Kidney (tissue), 14 donors: Measurements from ENCODE around the gene MLLT10. TPM values are rescaled to one million over a fixed set of nuclear protein-coding genes. Genes with fewer than 3 reads are reported as not detected.

ENCODE experiments used
- DNase-seq, 5 donors: peaks; one replicate each; pipeline ENCODE4 v3.0.0-alpha.2; 2013 to 2020
- FAIRE-seq: peaks from 2 replicates; lab custom pipeline; 2012; peaks lifted over from hg19 to GRCh38; lab: Jason Lieb, UNC
- H3K27ac ChIP-seq, 2 donors: one replicate each; pipeline ENCODE4 v1.7.0; 2013; ENCODE audit warnings: low read depth in 2 of 2, low read length in 2 of 2, inconsistent platforms in 1 of 2
- H3K27me3 ChIP-seq: one replicate; pipeline ENCODE4 v1.7.1; 2013; ENCODE audit warnings: low read length, inconsistent platforms; ENCODE audit not compliant: control insufficient read depth, insufficient read depth
- H3K36me3 ChIP-seq, 3 donors: one replicate each; pipeline versions ENCODE4 v1.7.0 to v1.7.1; 2013; ENCODE audit warnings: low read length in 3 of 3, control low read depth in 1 of 3, inconsistent platforms in 1 of 3; ENCODE audit not compliant: insufficient read depth in 3 of 3, control insufficient read depth in 2 of 3
- H3K4me1 ChIP-seq, 3 donors: one replicate each; pipeline versions ENCODE4 v1.7.0 to v1.7.1; 2013; ENCODE audit warnings: low read length in 3 of 3, inconsistent platforms in 1 of 3, low read depth in 1 of 3; ENCODE audit not compliant: control insufficient read depth in 2 of 3, insufficient read depth in 2 of 3
- H3K4me3 ChIP-seq, 3 donors: one replicate each; pipeline versions ENCODE4 v1.7.0 to v1.8.1; 2013; ENCODE audit warnings: low read length in 3 of 3, control low read depth in 1 of 3, inconsistent platforms in 1 of 3
- H3K9ac ChIP-seq, 3 donors: one replicate each; pipeline versions ENCODE4 v1.7.0 to v1.7.1; 2013; ENCODE audit warnings: low read length in 3 of 3, control low read depth in 1 of 3, inconsistent platforms in 1 of 3
- H3K9me3 ChIP-seq, 3 donors: one replicate each; pipeline versions ENCODE4 v1.7.0 to v1.7.1; 2013; ENCODE audit warnings: low read length in 3 of 3, control low read depth in 1 of 3, inconsistent platforms in 1 of 3; ENCODE audit not compliant: control insufficient read depth in 2 of 3, insufficient read depth in 1 of 3
- intact Hi-C: fragments of 100-400 bp; cut with DNase I; formaldehyde crosslinking; loops from one replicate; pipeline ENCODE4 v1.11.1; 2022
- polyA plus RNA-seq: library from polyadenylated mRNA; stranded (reverse); fragments of 350-450 nt; fragmentation: Illumina TruSeq; extraction: RNeasy Lipid Tissue Mini Kit (QIAGEN cat#74804); gene quantifications from one replicate; pipeline ENCODE4 v1.2.3, GENCODE V29; 2014; ENCODE audit warnings: low read depth, low replicate concordance; ENCODE audit not compliant: insufficient read depth
- total RNA-seq: library from RNA; stranded (reverse); fragmentation: NEBNext Ultra II Directional; extraction: Animal tissue kit (Norgen Biotek cat#: 25700); gene quantifications from one replicate; pipeline ENCODE4 v1.2.1, GENCODE V29; 2021
- TF ChIP-seq, protein P1 (sequence below): IDR thresholded peaks from 3 replicates; pipeline ENCODE4 v1.5.1; 2012; ENCODE audit warnings: mild to moderate bottlenecking, moderate library complexity, borderline replicate concordance; ENCODE audit not compliant: insufficient read depth; ENCODE audit errors: extremely low read depth
- donor health status: control.
- donor health status: control.
- donor health status: control.
- donor health status: control.
- donor health status: control.
- donor health status: DM: yes; HTN: yes; CAD: no.
- donor health status: Normal renal cell carcinoma (clear cell type).

The MLLT10 gene
- total and polyA plus RNA-seq, 2 donors from 2014 or later: 11.0 to 54.2 TPM

DNA sequence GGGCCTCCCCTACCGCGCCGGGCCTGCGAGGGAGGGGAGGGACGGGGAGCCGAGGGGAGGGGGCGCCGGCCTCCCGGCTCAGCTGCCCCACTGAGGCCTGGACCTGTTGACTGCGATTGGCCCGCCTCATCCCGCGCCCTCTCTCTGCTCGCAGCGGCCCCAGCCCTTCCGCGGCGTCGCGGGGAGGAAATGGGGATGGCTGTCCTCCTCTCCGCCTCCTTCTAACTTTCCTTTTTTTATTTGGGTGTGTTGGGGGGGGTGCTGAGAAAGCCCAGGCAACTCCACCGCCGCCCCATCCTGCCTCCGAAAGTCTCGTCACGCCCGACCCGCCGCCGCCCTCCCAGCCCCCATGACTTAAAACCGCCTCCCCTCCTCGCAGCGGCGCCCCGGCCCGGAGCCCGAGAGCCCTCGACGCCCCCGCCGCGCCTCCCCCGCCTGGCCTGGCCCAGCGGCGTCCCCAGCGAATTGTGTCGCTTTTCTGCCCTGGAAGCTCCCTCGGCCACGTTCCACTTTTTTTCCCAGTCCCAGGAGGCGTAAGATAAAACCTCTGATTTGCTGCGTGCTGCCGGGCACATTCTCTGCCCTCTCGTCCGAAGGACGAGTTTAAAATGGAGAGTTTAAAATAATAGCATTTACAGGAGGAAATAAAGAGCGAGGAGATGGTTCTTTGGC is 7.7 kb upstream of the MLLT10 start:
- H3K4me1 ChIP-seq: peaks cover 0 to 13% (median 5%) of the 10 kb centered on the region in 3 donors
- H3K9me3 ChIP-seq: no peaks in the 10 kb centered on the region
- intact Hi-C loops: no loop called here
- peak overlapping the region; percentile 55 to 93 (median 92) for H3K9ac ChIP-seq
- no peaks in the 10 kb centered on the region for H3K27me3 ChIP-seq
- H3K27ac ChIP-seq: peak overlapping the region; percentile 98
- DNase-seq (peak in 4 of 5 donors; percentile 95 to 97 (median 96)), FAIRE-seq (no peak)
- peak overlapping the region; percentile 67 to 76 (median 71) for H3K4me3 ChIP-seq
- no peaks in the 10 kb centered on the region for H3K36me3 ChIP-seq
- TF ChIP-seq, protein P1, sequence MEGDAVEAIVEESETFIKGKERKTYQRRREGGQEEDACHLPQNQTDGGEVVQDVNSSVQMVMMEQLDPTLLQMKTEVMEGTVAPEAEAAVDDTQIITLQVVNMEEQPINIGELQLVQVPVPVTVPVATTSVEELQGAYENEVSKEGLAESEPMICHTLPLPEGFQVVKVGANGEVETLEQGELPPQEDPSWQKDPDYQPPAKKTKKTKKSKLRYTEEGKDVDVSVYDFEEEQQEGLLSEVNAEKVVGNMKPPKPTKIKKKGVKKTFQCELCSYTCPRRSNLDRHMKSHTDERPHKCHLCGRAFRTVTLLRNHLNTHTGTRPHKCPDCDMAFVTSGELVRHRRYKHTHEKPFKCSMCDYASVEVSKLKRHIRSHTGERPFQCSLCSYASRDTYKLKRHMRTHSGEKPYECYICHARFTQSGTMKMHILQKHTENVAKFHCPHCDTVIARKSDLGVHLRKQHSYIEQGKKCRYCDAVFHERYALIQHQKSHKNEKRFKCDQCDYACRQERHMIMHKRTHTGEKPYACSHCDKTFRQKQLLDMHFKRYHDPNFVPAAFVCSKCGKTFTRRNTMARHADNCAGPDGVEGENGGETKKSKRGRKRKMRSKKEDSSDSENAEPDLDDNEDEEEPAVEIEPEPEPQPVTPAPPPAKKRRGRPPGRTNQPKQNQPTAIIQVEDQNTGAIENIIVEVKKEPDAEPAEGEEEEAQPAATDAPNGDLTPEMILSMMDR: no peak

GRCh38 chr10:21526860-21527597 is 7.0 kb upstream of the MLLT10 start:
- Histone ChIP-seq H3K9me3 (no peaks in the 10 kb centered on the region), H3K4me1 (peaks cover 0 to 9% (median 5%) of the 10 kb centered on the region in 3 donors), H3K4me3 (peak overlapping the region; percentile 67 to 81 (median 76)), H3K27me3 (no peaks in the 10 kb centered on the region), H3K27ac (peak overlapping the region; percentile 98), H3K9ac (peak overlapping the region; percentile 55 to 93 (median 92)), H3K36me3 (no peaks in the 10 kb centered on the region)
- FAIRE-seq (no peak), DNase-seq (peak; percentile 52 to 89 (median 74))
- intact Hi-C loops: no loop called here
- TF ChIP-seq, protein P1: no peak

DNA sequence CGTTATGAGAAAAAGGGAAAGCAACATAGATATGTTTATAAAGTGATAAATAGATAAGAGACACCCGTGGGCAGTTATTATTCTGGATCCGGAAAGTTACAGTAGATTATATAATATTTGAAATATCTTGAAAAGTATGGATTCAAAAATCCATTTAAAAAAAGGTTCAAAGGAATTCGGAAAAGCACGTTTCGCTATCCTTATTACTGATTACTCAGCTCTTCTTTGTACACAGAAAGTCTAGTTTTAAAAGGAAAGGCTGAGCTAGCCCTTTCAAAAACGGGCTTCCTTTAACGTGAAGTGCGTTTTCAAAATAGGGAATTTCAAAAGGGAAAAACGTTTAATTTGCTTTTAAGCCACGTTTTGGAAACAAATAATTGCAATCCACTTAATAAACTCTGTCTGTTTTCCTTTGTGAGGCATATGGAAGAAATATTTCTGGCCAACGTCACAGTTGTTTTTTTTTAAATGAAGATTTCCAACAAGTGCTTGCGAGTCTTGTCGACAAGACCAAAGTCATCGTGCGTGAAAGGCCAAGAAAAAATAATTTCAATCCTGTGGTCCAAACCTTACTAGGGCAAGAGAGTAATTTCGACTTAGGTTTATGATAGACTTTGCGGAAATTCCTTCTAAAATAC is 6.3 kb upstream of the MLLT10 start:
- intact Hi-C loops: no loop called here
- Histone ChIP-seq H3K4me1 (peaks cover 0 to 8% (median 7%) of the 10 kb centered on the region in 3 donors), H3K36me3 (no peaks in the 10 kb centered on the region), H3K27me3 (no peaks in the 10 kb centered on the region), H3K27ac (peak overlapping the region; percentile 98), H3K4me3 (peak overlapping the region; percentile 56 to 81 (median 67)), H3K9me3 (no peaks in the 10 kb centered on the region), H3K9ac (peak overlapping the region; percentile 33 to 58 (median 49))
- TF ChIP-seq, protein P1: no peak
- FAIRE-seq (peak; percentile 47), DNase-seq (peak in 2 of 5 donors; percentile 64 to 78)
